Tibial artery (tissue), 4 donors: ENCODE measurements around the gene ATF6.
"Not testable (repeated sequence)": the region's sequence is repeated elsewhere in the genome, so short reads cannot be mapped to it uniquely, and the experiment has no call there.

Experiments used
- DNase-seq, 2 donors: peaks; one replicate each; pipeline ENCODE4 v3.0.0-alpha.2; 2019
- H3K27ac ChIP-seq, 2 donors: fragments of 200-600 bp; sonication (generic) in 1 of 2; 1 replicate in 1 of 2; 2 replicates in 1 of 2; pipeline ENCODE4 v1.5.1; 2018 to 2019; ENCODE audit warnings: mild to moderate bottlenecking in 1 of 2
- H3K27me3 ChIP-seq, 2 donors: fragments of 200-600 bp; sonication (generic) in 1 of 2; one replicate each; pipeline versions ENCODE4 v1.5.1 to v1.6.0; 2016 to 2019
- H3K36me3 ChIP-seq, 3 donors: fragments of 200-600 bp; sonication (generic) in 2 of 3; one replicate each; pipeline ENCODE4 v1.5.1; 2016 to 2019; ENCODE audit warnings: mild to moderate bottlenecking in 2 of 3
- H3K4me1 ChIP-seq, 4 donors: fragments of 200-600 bp; sonication (generic) in 2 of 4; 1 replicate in 3 of 4; 2 replicates in 1 of 4; pipeline ENCODE4 v1.5.1; 2016 to 2019
- H3K4me3 ChIP-seq, 2 donors: fragments of 200-600 bp; sonication (generic) in 1 of 2; 1 replicate in 1 of 2; 2 replicates in 1 of 2; pipeline ENCODE4 v1.5.1; 2018 to 2019; ENCODE audit warnings: mild to moderate bottlenecking in 2 of 2
- H3K9me3 ChIP-seq, 3 donors: fragments of 200-600 bp; sonication (generic) in 1 of 3; one replicate each; pipeline ENCODE4 v1.5.1; 2016 to 2019
- CTCF ChIP-seq, 2 experiments: fragments of 200-600 bp in 1 of 2; fragments of 450-650 bp in 1 of 2; IDR thresholded peaks; one replicate each; pipeline ENCODE4 v1.5.1; 2017 to 2019; ENCODE audit warnings: antibody characterized with exemption in 2 of 2, mild to moderate bottlenecking in 1 of 2, moderate library complexity in 1 of 2
- intact Hi-C: fragments of 100-400 bp; cut with DNase I; formaldehyde crosslinking; loops from one replicate; pipeline ENCODE4 v1.15.0; 2023; ENCODE audit warnings: low total_unique reads

ATF6 gene

GRCh38 chr1:161801955-161802354 lies 35.8 kb downstream of the ATF6 start:
- Histone ChIP-seq H3K36me3 (peaks cover 15 to 40% (median 27%) of the 10 kb centered on the region in 3 donors), H3K27me3 (no peaks in the 10 kb centered on the region), H3K27ac (no peak overlapping the region), H3K4me1 (peaks cover 0 to 15% (median 8%) of the 10 kb centered on the region in 4 donors), H3K9me3 (no peaks in the 10 kb centered on the region), H3K4me3 (no peak overlapping the region)
- TF ChIP-seq CTCF (IDR thresholded peaks at IDR 0.05) = no peak
- intact Hi-C loops = no loop called here
- no peak for DNase-seq

- Histone ChIP-seq H3K36me3 (peaks cover 6 to 29% (median 17%) of the 10 kb centered on the region in 3 donors), H3K4me3 (no peak overlapping the region), H3K4me1 (peaks cover 0 to 15% (median 8%) of the 10 kb centered on the region in 4 donors), H3K27ac (no peak overlapping the region), H3K27me3 (no peaks in the 10 kb centered on the region), H3K9me3 (no peaks in the 10 kb centered on the region)
- no peak for DNase-seq
- TF ChIP-seq CTCF (IDR thresholded peaks at IDR 0.05) = no peak
- intact Hi-C loops = no loop called here
These were observed 37.1 kb downstream of the ATF6 start for GRCh38 chr1:161803181-161803580.

- no peak for TF ChIP-seq CTCF (IDR thresholded peaks at IDR 0.05)
- no peaks in the 10 kb centered on the region for H3K9me3 ChIP-seq
- intact Hi-C loops = no loop called here
- no peaks in the 10 kb centered on the region for H3K27me3 ChIP-seq
- no peak overlapping the region for H3K27ac ChIP-seq
- no peak overlapping the region for H3K4me3 ChIP-seq
- peaks cover 0 to 15% (median 8%) of the 10 kb centered on the region in 4 donors for H3K4me1 ChIP-seq
- DNase-seq = no peak
- H3K36me3 ChIP-seq = peaks cover 14 to 25% (median 16%) of the 10 kb centered on the region in 3 donors
These were observed 39.5 kb downstream of the ATF6 start for GRCh38 chr1:161805399-161806197.

- H3K4me3 ChIP-seq, H3K27ac ChIP-seq, intact Hi-C loops, H3K27me3 ChIP-seq, DNase-seq, H3K9me3 ChIP-seq: not testable (repeated sequence)
- Histone ChIP-seq H3K4me1 (peaks cover 0 to 15% (median 8%) of the 10 kb centered on the region in 4 donors), H3K36me3 (peaks cover 11 to 17% (median 15%) of the 10 kb centered on the region in 3 donors)
These were observed 43.1 kb downstream of the ATF6 start for GRCh38 chr1:161809202-161809601.

GRCh38 chr1:161809656-161810055 lies 43.5 kb downstream of the ATF6 start:
- Histone ChIP-seq H3K4me1 (peaks cover 0 to 15% (median 8%) of the 10 kb centered on the region in 4 donors), H3K36me3 (peaks cover 11 to 18% (median 17%) of the 10 kb centered on the region in 3 donors)
- DNase-seq, H3K27me3 ChIP-seq, H3K4me3 ChIP-seq, intact Hi-C loops, H3K9me3 ChIP-seq, H3K27ac ChIP-seq: not testable (repeated sequence)

- Histone ChIP-seq H3K4me3 (no peak overlapping the region), H3K27ac (no peak overlapping the region), H3K36me3 (peaks cover 11 to 24% (median 17%) of the 10 kb centered on the region in 3 donors), H3K27me3 (no peaks in the 10 kb centered on the region), H3K9me3 (no peaks in the 10 kb centered on the region), H3K4me1 (peaks cover 0 to 8% (median 5%) of the 10 kb centered on the region in 4 donors)
- no peak for TF ChIP-seq CTCF (IDR thresholded peaks at IDR 0.05)
- intact Hi-C loops = no loop called here
- no peak for DNase-seq
These were observed 44.7 kb downstream of the ATF6 start for GRCh38 chr1:161810780-161811179.
